Kidney (tissue), 14 donors: ENCODE results near the gene ABHD16A. TPM values are rescaled to one million over a fixed set of nuclear protein-coding genes. Genes with fewer than 3 reads are reported as not detected.
A peak's percentile ranks its signal among the peaks of the same experiment; 100 is the strongest.

Source experiments
- DNase-seq, 5 donors: peaks; one replicate each; pipeline ENCODE4 v3.0.0-alpha.2; 2013 to 2020
- FAIRE-seq: peaks from 2 replicates; lab custom pipeline; 2012; peaks lifted over from hg19 to GRCh38; lab: Jason Lieb, UNC
- H3K27ac ChIP-seq, 2 donors: one replicate each; pipeline ENCODE4 v1.7.0; 2013; ENCODE audit warnings: low read depth in 2 of 2, low read length in 2 of 2, inconsistent platforms in 1 of 2
- H3K27me3 ChIP-seq: one replicate; pipeline ENCODE4 v1.7.1; 2013; ENCODE audit warnings: low read length, inconsistent platforms; ENCODE audit not compliant: control insufficient read depth, insufficient read depth
- H3K36me3 ChIP-seq, 3 donors: one replicate each; pipeline versions ENCODE4 v1.7.0 to v1.7.1; 2013; ENCODE audit warnings: low read length in 3 of 3, control low read depth in 1 of 3, inconsistent platforms in 1 of 3; ENCODE audit not compliant: insufficient read depth in 3 of 3, control insufficient read depth in 2 of 3
- H3K4me1 ChIP-seq, 3 donors: one replicate each; pipeline versions ENCODE4 v1.7.0 to v1.7.1; 2013; ENCODE audit warnings: low read length in 3 of 3, inconsistent platforms in 1 of 3, low read depth in 1 of 3; ENCODE audit not compliant: control insufficient read depth in 2 of 3, insufficient read depth in 2 of 3
- H3K4me3 ChIP-seq, 3 donors: one replicate each; pipeline versions ENCODE4 v1.7.0 to v1.8.1; 2013; ENCODE audit warnings: low read length in 3 of 3, control low read depth in 1 of 3, inconsistent platforms in 1 of 3
- H3K9ac ChIP-seq, 3 donors: one replicate each; pipeline versions ENCODE4 v1.7.0 to v1.7.1; 2013; ENCODE audit warnings: low read length in 3 of 3, control low read depth in 1 of 3, inconsistent platforms in 1 of 3
- H3K9me3 ChIP-seq, 3 donors: one replicate each; pipeline versions ENCODE4 v1.7.0 to v1.7.1; 2013; ENCODE audit warnings: low read length in 3 of 3, control low read depth in 1 of 3, inconsistent platforms in 1 of 3; ENCODE audit not compliant: control insufficient read depth in 2 of 3, insufficient read depth in 1 of 3
- intact Hi-C: fragments of 100-400 bp; cut with DNase I; formaldehyde crosslinking; loops from one replicate; pipeline ENCODE4 v1.11.1; 2022
- polyA plus RNA-seq: library from polyadenylated mRNA; stranded (reverse); fragments of 350-450 nt; fragmentation: Illumina TruSeq; extraction: RNeasy Lipid Tissue Mini Kit (QIAGEN cat#74804); gene quantifications from one replicate; pipeline ENCODE4 v1.2.3, GENCODE V29; 2014; ENCODE audit warnings: low read depth, low replicate concordance; ENCODE audit not compliant: insufficient read depth
- total RNA-seq: library from RNA; stranded (reverse); fragmentation: NEBNext Ultra II Directional; extraction: Animal tissue kit (Norgen Biotek cat#: 25700); gene quantifications from one replicate; pipeline ENCODE4 v1.2.1, GENCODE V29; 2021
- TF ChIP-seq, protein P1 (sequence below): IDR thresholded peaks from 3 replicates; pipeline ENCODE4 v1.5.1; 2012; ENCODE audit warnings: mild to moderate bottlenecking, moderate library complexity, borderline replicate concordance; ENCODE audit not compliant: insufficient read depth; ENCODE audit errors: extremely low read depth
- donor health status: control.
- donor health status: control.
- donor health status: control.
- donor health status: control.
- donor health status: control.
- donor health status: DM: yes; HTN: yes; CAD: no.
- donor health status: Normal renal cell carcinoma (clear cell type).

The ABHD16A gene
- total and polyA plus RNA-seq, 2 donors from 2014 or later = 48.7 to 50.2 TPM

GRCh38 chr6:31734247-31734820 lies 31.2 kb upstream of the ABHD16A start:
- Histone ChIP-seq H3K27me3 (no peaks in the 10 kb centered on the region), H3K36me3 (peaks cover 0 to 28% (median 16%) of the 10 kb centered on the region in 3 donors), H3K4me3 (peak overlapping the region; percentile 93 to 100 (median 98)), H3K9me3 (no peaks in the 10 kb centered on the region), H3K27ac (peak overlapping the region; percentile 98 to 99), H3K4me1 (peaks cover 10 to 36% (median 28%) of the 10 kb centered on the region in 3 donors), H3K9ac (peak overlapping the region in 2 of 3 donors; percentile 34 to 99)
- TF ChIP-seq, protein P1, sequence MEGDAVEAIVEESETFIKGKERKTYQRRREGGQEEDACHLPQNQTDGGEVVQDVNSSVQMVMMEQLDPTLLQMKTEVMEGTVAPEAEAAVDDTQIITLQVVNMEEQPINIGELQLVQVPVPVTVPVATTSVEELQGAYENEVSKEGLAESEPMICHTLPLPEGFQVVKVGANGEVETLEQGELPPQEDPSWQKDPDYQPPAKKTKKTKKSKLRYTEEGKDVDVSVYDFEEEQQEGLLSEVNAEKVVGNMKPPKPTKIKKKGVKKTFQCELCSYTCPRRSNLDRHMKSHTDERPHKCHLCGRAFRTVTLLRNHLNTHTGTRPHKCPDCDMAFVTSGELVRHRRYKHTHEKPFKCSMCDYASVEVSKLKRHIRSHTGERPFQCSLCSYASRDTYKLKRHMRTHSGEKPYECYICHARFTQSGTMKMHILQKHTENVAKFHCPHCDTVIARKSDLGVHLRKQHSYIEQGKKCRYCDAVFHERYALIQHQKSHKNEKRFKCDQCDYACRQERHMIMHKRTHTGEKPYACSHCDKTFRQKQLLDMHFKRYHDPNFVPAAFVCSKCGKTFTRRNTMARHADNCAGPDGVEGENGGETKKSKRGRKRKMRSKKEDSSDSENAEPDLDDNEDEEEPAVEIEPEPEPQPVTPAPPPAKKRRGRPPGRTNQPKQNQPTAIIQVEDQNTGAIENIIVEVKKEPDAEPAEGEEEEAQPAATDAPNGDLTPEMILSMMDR = no peak
- DNase-seq = peak in 1 of 5 donors; percentile 24
- intact Hi-C loops = no loop called here
- FAIRE-seq = no peak

DNA sequence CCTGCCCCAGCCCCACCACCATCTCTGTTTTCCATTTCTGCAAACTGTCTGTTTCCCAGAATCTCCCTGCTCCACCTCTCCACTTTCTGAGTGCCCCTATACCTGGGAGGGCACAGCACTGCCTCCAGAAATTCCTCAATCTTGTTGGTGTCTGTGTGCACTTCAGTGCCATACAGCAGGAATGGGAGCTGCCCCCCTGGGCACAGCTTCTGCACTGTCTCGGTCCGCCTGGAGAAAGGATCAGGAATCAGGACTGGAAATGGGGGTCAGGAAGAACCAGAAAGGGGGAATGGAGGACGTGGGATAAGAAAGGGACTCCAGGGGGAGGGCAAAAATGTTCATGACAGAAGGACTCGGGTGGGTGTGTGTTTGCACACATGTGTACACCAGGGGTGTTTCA lies 30.6 kb upstream of the ABHD16A start:
- intact Hi-C loops = no loop called here
- DNase-seq = no peak
- H3K4me1 ChIP-seq = peaks cover 10 to 33% (median 24%) of the 10 kb centered on the region in 3 donors
- H3K27me3 ChIP-seq = no peaks in the 10 kb centered on the region
- H3K27ac ChIP-seq = peak overlapping the region; percentile 98 to 99
- no peaks in the 10 kb centered on the region for H3K9me3 ChIP-seq
- peak overlapping the region in 1 of 3 donors; percentile 99 for H3K9ac ChIP-seq
- TF ChIP-seq, protein P1 = no peak
- FAIRE-seq = no peak
- peak overlapping the region in 2 of 3 donors; percentile 4 to 100 for H3K4me3 ChIP-seq
- H3K36me3 ChIP-seq = peaks cover 0 to 28% (median 16%) of the 10 kb centered on the region in 3 donors

DNA sequence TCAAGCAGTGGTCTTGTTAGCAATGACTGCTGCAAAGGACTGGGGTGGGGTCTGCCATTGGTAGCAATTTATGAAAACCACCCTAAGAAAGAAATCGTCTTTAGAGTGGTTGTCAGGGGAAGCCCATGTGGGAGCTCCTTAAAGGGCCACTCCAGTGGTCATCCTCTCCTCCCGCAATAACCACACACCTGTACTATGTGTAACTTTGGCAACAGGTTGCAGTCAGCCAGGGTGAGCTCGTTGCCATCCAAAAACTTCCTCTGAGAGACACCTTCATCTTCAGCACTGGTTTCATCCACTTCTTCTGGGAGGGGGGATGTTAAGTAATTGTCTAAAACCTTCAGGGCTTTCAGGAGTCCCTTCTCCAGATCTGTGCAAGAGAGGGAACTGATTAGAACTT lies 28.9 kb upstream of the ABHD16A start:
- H3K9ac ChIP-seq = no peak overlapping the region
- H3K9me3 ChIP-seq = no peaks in the 10 kb centered on the region
- H3K4me3 ChIP-seq = no peak overlapping the region
- FAIRE-seq = no peak
- TF ChIP-seq, protein P1 = no peak
- DNase-seq = peak in 1 of 5 donors; percentile 3
- peaks cover 2 to 39% (median 20%) of the 10 kb centered on the region in 3 donors for H3K36me3 ChIP-seq
- no peak overlapping the region for H3K27ac ChIP-seq
- no peaks in the 10 kb centered on the region for H3K27me3 ChIP-seq
- peaks cover 0 to 24% (median 7%) of the 10 kb centered on the region in 3 donors for H3K4me1 ChIP-seq
- intact Hi-C loops = no loop called here
